ENCODE measurements around the gene GTF2H3. TPM values are rescaled to one million over a fixed set of nuclear protein-coding genes. Genes with fewer than 3 reads are reported as not detected.

GTF2H3 gene
- total and polyA plus RNA-seq, 12 donors, result 4.0 to 18.3 (median 14.5) TPM

DNA sequence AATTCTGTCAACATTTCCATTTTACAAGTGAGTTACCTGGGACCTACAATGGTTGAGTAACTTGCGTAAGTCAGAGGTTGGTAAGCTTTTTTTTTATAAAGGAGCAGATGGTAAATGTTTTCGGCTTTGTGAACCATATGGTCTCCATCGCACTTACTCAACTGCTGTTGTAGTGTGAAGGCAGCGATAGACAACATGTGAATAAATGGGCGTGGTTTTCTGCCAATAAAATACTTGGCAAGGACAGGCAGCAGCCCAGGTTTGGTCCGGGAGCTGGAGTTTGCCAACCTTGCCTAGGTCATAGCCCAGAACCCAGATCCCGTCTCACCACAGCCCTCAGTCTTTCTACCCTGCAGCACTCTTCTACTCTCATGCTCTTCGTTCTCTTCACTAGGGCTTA is 25.4 kb upstream of the GTF2H3 start:
- Histone ChIP-seq H3K4me3 (no peak overlapping the region), H3K27ac (no peak overlapping the region), H3K4me1 (peaks cover 0 to 6% (median 4%) of the 10 kb centered on the region in 9 donors), H3K27me3 (no peaks in the 10 kb centered on the region), H3K9me3 (no peaks in the 10 kb centered on the region), H3K36me3 (peaks cover 0 to 93% (median 62%) of the 10 kb centered on the region in 9 donors)
- intact Hi-C loops (cut with DNase I), result no loop called here
- TF ChIP-seq, protein P1, sequence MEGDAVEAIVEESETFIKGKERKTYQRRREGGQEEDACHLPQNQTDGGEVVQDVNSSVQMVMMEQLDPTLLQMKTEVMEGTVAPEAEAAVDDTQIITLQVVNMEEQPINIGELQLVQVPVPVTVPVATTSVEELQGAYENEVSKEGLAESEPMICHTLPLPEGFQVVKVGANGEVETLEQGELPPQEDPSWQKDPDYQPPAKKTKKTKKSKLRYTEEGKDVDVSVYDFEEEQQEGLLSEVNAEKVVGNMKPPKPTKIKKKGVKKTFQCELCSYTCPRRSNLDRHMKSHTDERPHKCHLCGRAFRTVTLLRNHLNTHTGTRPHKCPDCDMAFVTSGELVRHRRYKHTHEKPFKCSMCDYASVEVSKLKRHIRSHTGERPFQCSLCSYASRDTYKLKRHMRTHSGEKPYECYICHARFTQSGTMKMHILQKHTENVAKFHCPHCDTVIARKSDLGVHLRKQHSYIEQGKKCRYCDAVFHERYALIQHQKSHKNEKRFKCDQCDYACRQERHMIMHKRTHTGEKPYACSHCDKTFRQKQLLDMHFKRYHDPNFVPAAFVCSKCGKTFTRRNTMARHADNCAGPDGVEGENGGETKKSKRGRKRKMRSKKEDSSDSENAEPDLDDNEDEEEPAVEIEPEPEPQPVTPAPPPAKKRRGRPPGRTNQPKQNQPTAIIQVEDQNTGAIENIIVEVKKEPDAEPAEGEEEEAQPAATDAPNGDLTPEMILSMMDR (IDR thresholded peaks at IDR 0.05), result no peak
- WGBS, 2 donors, result 87 to 92% methylated on average over 8 of the region's 8 CpGs
- DNase-seq (no peak), ATAC-seq (no peak)

DNA sequence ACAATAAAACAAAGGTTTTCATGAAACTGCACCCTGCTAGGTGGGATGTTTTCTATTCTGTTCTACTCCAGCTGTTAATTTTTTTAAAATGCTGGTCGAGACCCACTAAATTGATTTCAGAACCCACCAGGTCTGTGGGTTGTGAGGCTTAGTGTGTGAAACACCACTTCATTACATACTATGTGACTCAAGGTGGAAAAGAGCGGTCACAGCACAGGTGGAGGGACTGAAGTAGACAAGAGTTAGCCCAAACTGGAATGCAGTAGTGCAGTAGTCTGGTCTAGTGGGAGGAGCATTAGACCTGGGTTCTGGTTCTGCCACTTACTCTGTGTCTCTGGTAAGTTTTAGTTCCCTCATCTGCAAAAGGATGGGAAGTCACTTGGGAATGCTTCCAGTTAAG is 19.5 kb upstream of the GTF2H3 start:
- Histone ChIP-seq H3K27me3 (no peaks in the 10 kb centered on the region), H3K36me3 (peaks cover 0 to 100% (median 85%) of the 10 kb centered on the region in 9 donors), H3K27ac (peak overlapping the region in 4 of 10 donors; percentile 2 to 57 (median 49)), H3K9me3 (no peaks in the 10 kb centered on the region), H3K4me3 (no peak overlapping the region), H3K4me1 (peaks cover 0 to 16% (median 6%) of the 10 kb centered on the region in 9 donors)
- ATAC-seq (peak in 1 of 8 donors; percentile 6), DNase-seq (no peak)
- TF ChIP-seq, protein P1 (IDR thresholded peaks at IDR 0.05), result no peak
- WGBS, 2 donors, result 96 to 99% methylated on average over 2 of the region's 2 CpGs
- intact Hi-C loops (cut with DNase I), result no loop called here

DNA sequence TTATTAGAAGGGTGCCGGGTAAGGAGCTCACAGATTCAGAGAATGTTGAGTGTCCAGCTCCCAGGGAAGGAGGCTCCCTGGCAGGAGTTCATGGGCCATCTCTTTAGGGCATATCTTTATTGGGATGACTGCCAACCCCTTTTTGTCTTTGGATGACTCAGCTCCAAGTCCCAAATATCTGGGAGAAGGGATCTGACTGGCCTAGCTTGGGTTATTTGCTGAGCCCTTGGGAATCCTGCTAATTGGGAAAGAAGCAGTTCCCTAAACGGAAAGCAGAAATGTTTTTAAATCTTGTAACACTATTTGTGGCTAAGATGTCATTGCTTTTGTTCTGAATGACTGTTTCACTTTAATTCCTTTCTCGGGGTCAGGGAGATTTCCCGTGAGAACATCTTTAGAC is 19.1 kb upstream of the GTF2H3 start:
- intact Hi-C loops (cut with DNase I), result no loop called here
- 60 to 72% methylated on average over 4 of the region's 4 CpGs for WGBS, 2 donors
- TF ChIP-seq, protein P1 (IDR thresholded peaks at IDR 0.05), result no peak
- Histone ChIP-seq H3K9me3 (no peaks in the 10 kb centered on the region), H3K4me1 (peaks cover 0 to 16% (median 6%) of the 10 kb centered on the region in 9 donors), H3K27me3 (no peaks in the 10 kb centered on the region), H3K4me3 (no peak overlapping the region), H3K27ac (peak overlapping the region in 6 of 10 donors; percentile 2 to 57 (median 49)), H3K36me3 (peaks cover 0 to 100% (median 85%) of the 10 kb centered on the region in 9 donors)
- ATAC-seq (peak in 6 of 8 donors; percentile 29 to 73 (median 52)), DNase-seq (no peak)

DNA sequence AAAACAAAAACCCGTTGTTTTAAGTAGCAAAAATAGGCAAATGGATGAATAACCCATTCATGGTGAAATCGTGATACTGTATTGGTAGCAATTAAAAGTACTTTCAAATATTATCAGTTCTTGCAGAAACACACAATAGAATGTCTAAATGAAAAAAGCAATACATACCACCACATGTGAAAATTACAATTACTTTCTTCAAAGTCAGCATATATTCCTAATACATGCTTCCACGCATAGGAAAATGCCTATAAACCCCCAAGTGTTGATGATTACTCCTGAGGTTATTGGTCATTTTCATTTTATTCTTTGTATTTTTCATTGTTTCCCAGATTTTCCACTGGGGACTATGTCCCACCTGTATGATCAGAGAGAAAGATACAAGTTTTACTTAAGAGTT is 16.5 kb upstream of the GTF2H3 start:
- WGBS, 2 donors, result 87 to 90% methylated on average over 3 of the region's 3 CpGs
- Histone ChIP-seq H3K9me3 (no peaks in the 10 kb centered on the region), H3K4me3 (no peak overlapping the region), H3K27me3 (no peaks in the 10 kb centered on the region), H3K4me1 (peaks cover 0 to 16% (median 6%) of the 10 kb centered on the region in 9 donors), H3K27ac (no peak overlapping the region), H3K36me3 (peaks cover 0 to 100% (median 84%) of the 10 kb centered on the region in 9 donors)
- intact Hi-C loops (cut with DNase I), result no loop called here
- DNase-seq (no peak), ATAC-seq (no peak)
- TF ChIP-seq, protein P1 (IDR thresholded peaks at IDR 0.05), result no peak

All from heart right ventricle (tissue), 16 donors.